Ovary (tissue), 9 donors: Measurements from ENCODE around the gene BAK1. TPM values are rescaled to one million over a fixed set of nuclear protein-coding genes. Genes with fewer than 3 reads are reported as not detected.
"Not testable (repeated sequence)": the region's sequence is repeated elsewhere in the genome, so short reads cannot be mapped to it uniquely, and the experiment has no call there.

ENCODE experiments used
- DNase-seq, 5 donors: peaks; one replicate each; pipeline ENCODE4 v3.0.0-alpha.2; 2019 to 2020
- H3K27ac ChIP-seq, 2 donors: fragments of 200-600 bp; one replicate each; pipeline versions ENCODE4 v1.5.1 to v1.8.0; 2019 to 2022
- H3K27me3 ChIP-seq: fragments of 200-600 bp; one replicate; pipeline ENCODE4 v1.8.0; 2022
- H3K36me3 ChIP-seq: fragments of 200-600 bp; sonication (generic); one replicate; pipeline ENCODE4 v1.5.1; 2019
- H3K4me1 ChIP-seq: one replicate; pipeline ENCODE4 v1.8.1; 2013; ENCODE audit warnings: mild to moderate bottlenecking, moderate library complexity; ENCODE audit not compliant: insufficient read depth
- H3K4me3 ChIP-seq: fragments of 200-600 bp; sonication (generic); one replicate; pipeline ENCODE4 v1.5.1; 2017
- H3K9me3 ChIP-seq, 2 donors: fragments of 200-600 bp in 1 of 2; sonication (generic) in 1 of 2; one replicate each; pipeline versions ENCODE4 v1.5.1 to v1.8.1; 2013 to 2019; ENCODE audit warnings: mild to moderate bottlenecking in 1 of 2, moderate library complexity in 1 of 2
- EP300 ChIP-seq: sonication (generic); formaldehyde crosslinking; IDR thresholded peaks from one replicate; pipeline ENCODE4 v1.6.1; 2017; ENCODE audit warnings: antibody characterized with exemption
- POLR2A ChIP-seq: fragments of 450-650 bp; IDR thresholded peaks from one replicate; pipeline ENCODE4 v1.6.1; 2017; ENCODE audit warnings: antibody characterized with exemption, mild to moderate bottlenecking, moderate library complexity
- WGBS, 3 donors: extraction: QIAGEN DNeasy Blood & Tissue Kit in 1 of 3; methylation state at CpG; one replicate each; pipeline versions ENCODE4 v1.1.5 to v1.1.7; 2013 to 2017; 5-methylcytosine and 5-hydroxymethylcytosine counted together
- intact Hi-C, 4 donors: fragments of 100-400 bp; cut with DNase I; formaldehyde crosslinking; loops; one replicate each; pipeline versions ENCODE4 v1.11.0 to v1.15.1; 2022 to 2023
- polyA plus RNA-seq, 2 donors: library from polyadenylated mRNA; stranded (reverse); fragments of 200-250 nt in 1 of 2; fragments of 350-450 nt in 1 of 2; fragmentation: Illumina TruSeq in 1 of 2; extraction: RNeasy Lipid Tissue Mini Kit (QIAGEN cat#74804) in 1 of 2; gene quantifications; one replicate each; pipeline ENCODE4 v1.2.3, GENCODE V29; 2013 to 2014
- small RNA-seq: library from RNA; depleted of rRNA; stranded (forward); fragments of <200 nt; gene quantifications from one replicate; pipeline ENCODE3, GENCODE V24; 2016
- total RNA-seq, 7 donors: library from RNA; depleted of rRNA in 2 of 7; stranded (reverse); fragments of >200 nt in 2 of 7; fragmentation: NEBNext Ultra II Directional in 3 of 7; extraction: Animal tissue kit (Norgen Biotek cat#: 25700) in 3 of 7; gene quantifications; one replicate each; pipeline versions ENCODE4 v1.1.0 to v1.2.4, GENCODE V29; 2016 to 2023
- TF ChIP-seq, protein P1 (sequence below), 3 donors: fragments of 450-650 bp in 2 of 3; fragments of 200-600 bp in 1 of 3; IDR thresholded peaks; one replicate each; pipeline versions ENCODE4 v1.5.1 to v1.8.0; 2016 to 2022; ENCODE audit warnings: antibody characterized with exemption in 3 of 3, mild to moderate bottlenecking in 1 of 3
- donor health status: DM: no; HTN: no; CAD: no; lungs with moderate emphysema.
- donor health status: DM: no; HTN: no; CAD: no.
- donor health status: Bipolar disorder and iron deficiency.
- donor health status: DM: yes; HTN: yes; CAD: no.
- donor health status: DM: no; HTN: no; CAD: no.
- donor health status: DM: yes; HTN: yes; CAD: no.

BAK1 gene
- total and polyA plus RNA-seq, 9 donors = 3.9 to 16.9 (median 10.4) TPM

DNA sequence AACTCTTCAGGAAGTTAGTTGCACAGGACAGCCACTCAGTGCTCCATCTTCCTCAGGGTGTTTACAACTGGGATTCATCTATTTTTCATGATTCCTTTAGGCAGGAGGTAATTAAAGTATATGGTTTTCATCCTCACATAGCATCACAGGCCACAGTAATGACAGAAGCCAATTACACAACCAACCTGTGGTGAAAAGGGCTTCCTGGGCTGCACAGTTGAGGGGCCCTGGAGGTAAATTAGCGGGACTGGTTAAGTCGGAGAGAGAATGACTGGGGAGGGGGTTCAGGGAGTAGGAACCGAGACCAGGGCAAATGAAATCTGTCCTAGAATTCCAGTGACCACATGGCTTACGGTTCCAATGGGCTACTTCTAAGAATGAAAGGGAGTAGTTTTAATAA is 37.0 kb downstream of the BAK1 start:
- no peak overlapping the region for H3K27ac ChIP-seq
- no peak for DNase-seq
- TF ChIP-seq EP300 (no peak), POLR2A (no peak)
- TF ChIP-seq, protein P1, sequence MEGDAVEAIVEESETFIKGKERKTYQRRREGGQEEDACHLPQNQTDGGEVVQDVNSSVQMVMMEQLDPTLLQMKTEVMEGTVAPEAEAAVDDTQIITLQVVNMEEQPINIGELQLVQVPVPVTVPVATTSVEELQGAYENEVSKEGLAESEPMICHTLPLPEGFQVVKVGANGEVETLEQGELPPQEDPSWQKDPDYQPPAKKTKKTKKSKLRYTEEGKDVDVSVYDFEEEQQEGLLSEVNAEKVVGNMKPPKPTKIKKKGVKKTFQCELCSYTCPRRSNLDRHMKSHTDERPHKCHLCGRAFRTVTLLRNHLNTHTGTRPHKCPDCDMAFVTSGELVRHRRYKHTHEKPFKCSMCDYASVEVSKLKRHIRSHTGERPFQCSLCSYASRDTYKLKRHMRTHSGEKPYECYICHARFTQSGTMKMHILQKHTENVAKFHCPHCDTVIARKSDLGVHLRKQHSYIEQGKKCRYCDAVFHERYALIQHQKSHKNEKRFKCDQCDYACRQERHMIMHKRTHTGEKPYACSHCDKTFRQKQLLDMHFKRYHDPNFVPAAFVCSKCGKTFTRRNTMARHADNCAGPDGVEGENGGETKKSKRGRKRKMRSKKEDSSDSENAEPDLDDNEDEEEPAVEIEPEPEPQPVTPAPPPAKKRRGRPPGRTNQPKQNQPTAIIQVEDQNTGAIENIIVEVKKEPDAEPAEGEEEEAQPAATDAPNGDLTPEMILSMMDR (IDR thresholded peaks at IDR 0.05) = no peak
- 72 to 94% (median 89%) methylated on average over 4 of the region's 4 CpGs for whole genome bisulfite sequencing, 3 donors
- no peak overlapping the region for H3K4me3 ChIP-seq
- H3K4me1 ChIP-seq = no peaks in the 10 kb centered on the region
- no peaks in the 10 kb centered on the region for H3K27me3 ChIP-seq
- H3K9me3 ChIP-seq = no peaks in the 10 kb centered on the region
- H3K36me3 ChIP-seq = no peaks in the 10 kb centered on the region
- intact Hi-C loops = no loop called here

GRCh38 chr6:33540768-33541167 is 39.3 kb downstream of the BAK1 start:
- Histone ChIP-seq H3K36me3 (no peaks in the 10 kb centered on the region), H3K27me3 (no peaks in the 10 kb centered on the region), H3K4me3 (no peak overlapping the region), H3K4me1 (no peaks in the 10 kb centered on the region), H3K9me3 (no peaks in the 10 kb centered on the region), H3K27ac (no peak overlapping the region)
- no peak for DNase-seq
- TF ChIP-seq, protein P1 (IDR thresholded peaks at IDR 0.05) = no peak
- TF ChIP-seq EP300 = no peak
- no peak for TF ChIP-seq POLR2A
- intact Hi-C loops = no loop called here
- 88 to 94% (median 93%) methylated on average over 1 of the region's 1 CpG for WGBS, 3 donors

DNA sequence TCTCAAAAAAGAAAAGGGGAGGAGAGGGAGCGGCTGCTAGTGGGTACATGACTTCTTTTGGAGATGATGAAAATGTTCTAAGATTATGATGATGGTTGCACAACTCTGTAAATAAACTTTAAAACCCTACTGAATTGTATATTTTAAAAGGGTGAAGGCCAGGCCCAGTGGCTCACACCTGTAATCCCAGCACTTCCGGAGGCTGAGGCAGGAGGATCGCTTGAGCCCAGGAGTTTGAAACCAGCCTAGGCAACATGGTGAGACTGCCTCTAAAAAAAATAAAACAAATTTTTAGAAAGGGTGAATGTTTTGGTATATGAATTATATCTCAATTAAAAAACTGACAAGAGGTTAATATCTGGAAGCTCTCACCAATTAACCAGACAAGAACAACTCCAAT is 45.4 kb downstream of the BAK1 start:
- 93 to 97% (median 95%) methylated on average over 3 of the region's 3 CpGs for WGBS, 3 donors
- Histone ChIP-seq H3K36me3 (no peaks in the 10 kb centered on the region), H3K27ac (no peak overlapping the region), H3K4me3 (no peak overlapping the region), H3K9me3 (no peaks in the 10 kb centered on the region), H3K4me1 (no peaks in the 10 kb centered on the region), H3K27me3 (no peaks in the 10 kb centered on the region)
- intact Hi-C loops = no loop called here
- no peak for DNase-seq
- TF ChIP-seq EP300 = no peak

GRCh38 chr6:33533163-33533869 is 46.8 kb downstream of the BAK1 start:
- intact Hi-C loops, H3K9me3 ChIP-seq, H3K36me3 ChIP-seq, H3K27me3 ChIP-seq, H3K27ac ChIP-seq, H3K4me3 ChIP-seq, DNase-seq, H3K4me1 ChIP-seq: not testable (repeated sequence)
- 82 to 83% (median 83%) methylated on average over 22 of the region's 22 CpGs for WGBS, 3 donors

- H3K36me3 ChIP-seq, H3K27ac ChIP-seq, intact Hi-C loops, H3K4me1 ChIP-seq, H3K27me3 ChIP-seq, DNase-seq, H3K9me3 ChIP-seq, H3K4me3 ChIP-seq: not testable (repeated sequence)
- 91 to 97% (median 96%) methylated on average over 12 to 18 of the region's 25 CpGs for WGBS, 3 donors
Measured at GRCh38 chr6:33532431-33532830, 47.6 kb downstream of the BAK1 start.

DNA sequence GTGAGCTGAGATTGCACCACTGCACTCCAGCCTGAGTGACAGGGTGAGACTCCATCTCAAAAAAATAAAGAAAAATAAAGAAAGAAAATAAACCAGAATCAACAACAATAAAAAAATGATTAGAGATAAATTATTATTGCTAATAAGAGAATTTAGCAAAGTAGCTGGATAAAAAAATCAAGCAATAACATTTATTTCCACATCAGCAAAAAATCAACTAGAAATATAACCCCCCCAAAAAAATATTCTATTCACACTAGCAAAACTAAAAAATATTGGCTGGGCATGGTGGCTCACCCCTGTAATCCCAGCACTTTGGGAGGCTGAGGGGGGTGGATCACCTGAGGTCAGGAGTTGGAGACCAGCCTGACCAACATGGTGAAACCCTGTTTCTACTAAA is 49.5 kb downstream of the BAK1 start:
- H3K27me3 ChIP-seq, H3K36me3 ChIP-seq, H3K4me1 ChIP-seq, H3K9me3 ChIP-seq, intact Hi-C loops, H3K4me3 ChIP-seq, H3K27ac ChIP-seq, DNase-seq: not testable (repeated sequence)

Small RNA genes lying within 50 kb of the gene (small RNA-seq; reads per million reads assigned to genes)
- gene RF00017 = not detected

Other genes starting within 250 kb of the BAK1 start
- gene KIFC1, start 188.5 kb downstream of the BAK1 start, total RNA-seq = 1 to 10 TPM in 6 of 7 donors, under 1 TPM in 1; 0.60 to 3.9 (median 2.2) TPM
- 1 to 10 TPM; 1.7 to 2.3 TPM for gene KIFC1, start 188.5 kb downstream of the BAK1 start, polyA plus RNA-seq
- 100 to 1,000 TPM in 5 of 7 donors, 10 to 100 TPM in 2; 94.3 to 182 (median 123) TPM for gene PHF1, start 169.3 kb downstream of the BAK1 start, total RNA-seq
- 100 to 1,000 TPM in 1 of 2 donors, 10 to 100 TPM in 1; 80.7 to 179 TPM for gene PHF1, start 169.3 kb downstream of the BAK1 start, polyA plus RNA-seq
- 100 to 1,000 TPM; 125 to 238 (median 177) TPM for gene CUTA, start 162.2 kb downstream of the BAK1 start, total RNA-seq
- 100 to 1,000 TPM; 173 to 250 TPM for gene CUTA, start 162.2 kb downstream of the BAK1 start, polyA plus RNA-seq
- 10 to 100 TPM; 17.5 to 60.0 (median 43.1) TPM for gene SYNGAP1, start 160.2 kb downstream of the BAK1 start, total RNA-seq
- 10 to 100 TPM; 14.6 to 29.8 TPM for gene SYNGAP1, start 160.2 kb downstream of the BAK1 start, polyA plus RNA-seq
- gene ZBTB9, start 125.7 kb downstream of the BAK1 start, total RNA-seq = 10 to 100 TPM in 3 of 7 donors, 1 to 10 TPM in 4; 2.4 to 13.5 (median 8.8) TPM
- gene ZBTB9, start 125.7 kb downstream of the BAK1 start, polyA plus RNA-seq = 10 to 100 TPM in 1 of 2 donors, 1 to 10 TPM in 1; 5.5 to 10.8 TPM
- gene ITPR3, start 41.0 kb upstream of the BAK1 start, total RNA-seq = 10 to 100 TPM in 6 of 7 donors, 1 to 10 TPM in 1; 3.7 to 31.1 (median 20.1) TPM
- 1 to 10 TPM; 3.6 to 6.9 TPM for gene ITPR3, start 41.0 kb upstream of the BAK1 start, polyA plus RNA-seq
- gene UQCC2, start 131.4 kb upstream of the BAK1 start, total RNA-seq = 10 to 100 TPM in 6 of 7 donors, 1 to 10 TPM in 1; 9.1 to 65.2 (median 38.0) TPM
- 10 to 100 TPM; 28.7 to 52.4 TPM for gene UQCC2, start 131.4 kb upstream of the BAK1 start, polyA plus RNA-seq
- gene IP6K3, start 166.6 kb upstream of the BAK1 start, total RNA-seq = 1 to 10 TPM in 1 of 7 donors, under 1 TPM in 4, not detected in 2; 0.24 to 1.1 (median 0.43) TPM
- under 1 TPM; 0.11 to 0.22 TPM for gene IP6K3, start 166.6 kb upstream of the BAK1 start, polyA plus RNA-seq
- 10 to 100 TPM; 43.6 to 66.8 (median 56.7) TPM for gene LEMD2, start 208.9 kb upstream of the BAK1 start, total RNA-seq
- gene LEMD2, start 208.9 kb upstream of the BAK1 start, polyA plus RNA-seq = 10 to 100 TPM; 41.7 to 59.2 TPM
- gene MLN, start 223.7 kb upstream of the BAK1 start, total RNA-seq = not detected
- not detected for gene MLN, start 223.7 kb upstream of the BAK1 start, polyA plus RNA-seq